DND-41 (cell line): ENCODE measurements around the gene RABGAP1L.

Experiments used
- ATAC-seq: fragments of 200-7000 bp; cut with Tn5 transposase; 3 replicates; pipeline ENCODE4 v1.9.1; 2021; ENCODE audit warnings: low read depth; ENCODE audit not compliant: insufficient read depth
- DNase-seq: peaks from one replicate; pipeline ENCODE4 v3.0.0-alpha.2; 2020
- H2AFZ ChIP-seq: 2 replicates; pipeline ENCODE4 v1.6.0; 2012; ENCODE audit warnings: low read depth, low read length
- H3K27ac ChIP-seq: 2 replicates; pipeline ENCODE4 v1.5.1; 2012; ENCODE audit warnings: low read length, inconsistent platforms
- H3K27me3 ChIP-seq: fragments of 200-600 bp; sonication (generic); 2 replicates; pipeline ENCODE4 v1.6.0; 2012; ENCODE audit warnings: low read length, mild to moderate bottlenecking, inconsistent platforms; ENCODE audit not compliant: insufficient read depth, poor library complexity
- H3K36me3 ChIP-seq: 2 replicates; pipeline ENCODE4 v1.5.1; 2012; ENCODE audit warnings: low read length, inconsistent platforms; ENCODE audit not compliant: insufficient read depth
- H3K4me1 ChIP-seq: 2 replicates; pipeline ENCODE4 v1.5.1; 2012; ENCODE audit warnings: mild to moderate bottlenecking, low read length; ENCODE audit not compliant: insufficient read depth
- H3K4me2 ChIP-seq: 2 replicates; pipeline ENCODE4 v1.6.0; 2012; ENCODE audit warnings: mild to moderate bottlenecking, moderate library complexity, low read length, inconsistent platforms; ENCODE audit not compliant: insufficient read depth
- H3K4me3 ChIP-seq, 2 experiments: fragments of 200-600 bp in 1 of 2; shearing (Covaris generic) in 1 of 2; 2 replicates each; pipeline ENCODE4 v1.5.1; 2012 to 2016; ENCODE audit warnings: inconsistent platforms in 2 of 2, low read length in 2 of 2, mild to moderate bottlenecking in 2 of 2, low read depth in 1 of 2, moderate library complexity in 1 of 2
- H3K79me2 ChIP-seq: 2 replicates; pipeline ENCODE4 v1.6.0; 2012; ENCODE audit warnings: low read length, inconsistent platforms; ENCODE audit not compliant: insufficient read depth
- H3K9ac ChIP-seq: 2 replicates; pipeline ENCODE4 v1.6.0; 2012; ENCODE audit warnings: low read depth, mild to moderate bottlenecking, inconsistent platforms, low read length, moderate library complexity
- H3K9me3 ChIP-seq: 2 replicates; pipeline ENCODE4 v1.5.1; 2012; ENCODE audit warnings: low read length, moderate library complexity, mild to moderate bottlenecking, inconsistent platforms; ENCODE audit not compliant: insufficient read depth, severe bottlenecking
- H4K20me1 ChIP-seq: 2 replicates; pipeline ENCODE4 v1.6.0; 2012; ENCODE audit warnings: low read length; ENCODE audit not compliant: insufficient read depth
- EZH2 ChIP-seq: IDR thresholded peaks from 3 replicates; pipeline ENCODE4 v1.6.1; 2012; ENCODE audit warnings: borderline replicate concordance, low read depth, mild to moderate bottlenecking, moderate library complexity, low read length, inconsistent platforms; ENCODE audit not compliant: severe bottlenecking
- TF ChIP-seq, protein P1 (sequence below): IDR thresholded peaks from 2 replicates; pipeline ENCODE4 v1.5.1; 2012; ENCODE audit warnings: borderline replicate concordance, low read length, moderate library complexity, mild to moderate bottlenecking; ENCODE audit not compliant: poor library complexity, severe bottlenecking; ENCODE audit errors: extremely low read depth

Gene RABGAP1L

DNA sequence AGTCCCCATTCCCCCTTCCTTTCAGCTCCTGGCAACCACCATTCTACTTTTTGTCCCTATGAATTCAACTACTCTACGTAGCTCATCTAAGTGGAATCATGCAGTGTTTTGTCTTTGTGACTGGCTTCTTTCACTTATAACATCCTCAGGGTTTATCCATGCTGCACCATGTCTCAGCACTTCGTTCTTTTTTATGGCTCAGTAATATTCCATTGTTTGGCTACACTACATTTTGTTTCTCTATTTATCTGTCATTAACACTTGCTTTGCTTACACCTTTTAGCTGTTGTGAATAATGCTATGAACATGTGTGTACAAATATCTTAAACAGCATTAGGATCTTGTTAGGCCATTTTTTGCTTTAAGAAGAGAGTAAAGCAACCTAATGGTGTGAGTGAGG, 865.5 kb downstream of the RABGAP1L start:
- H4K20me1 ChIP-seq = peaks cover 10% of the 10 kb centered on the region; the same call in 1 of the 2 replicates
- no peak overlapping the region for H3K4me2 ChIP-seq
- no peak overlapping the region for H3K4me3 ChIP-seq
- ATAC-seq (no peak), DNase-seq (no peak)
- H2AFZ ChIP-seq = peak overlapping the region; percentile 64
- H3K4me1 ChIP-seq = peaks cover 33% of the 10 kb centered on the region
- peaks cover 39% of the 10 kb centered on the region for H3K79me2 ChIP-seq
- H3K9ac ChIP-seq = no peak overlapping the region
- no peaks in the 10 kb centered on the region for H3K9me3 ChIP-seq
- no peaks in the 10 kb centered on the region; the same call in none of the 2 replicates for H3K36me3 ChIP-seq
- no peak overlapping the region for H3K27ac ChIP-seq
- no peak for TF ChIP-seq EZH2
- no peaks in the 10 kb centered on the region for H3K27me3 ChIP-seq

DNA sequence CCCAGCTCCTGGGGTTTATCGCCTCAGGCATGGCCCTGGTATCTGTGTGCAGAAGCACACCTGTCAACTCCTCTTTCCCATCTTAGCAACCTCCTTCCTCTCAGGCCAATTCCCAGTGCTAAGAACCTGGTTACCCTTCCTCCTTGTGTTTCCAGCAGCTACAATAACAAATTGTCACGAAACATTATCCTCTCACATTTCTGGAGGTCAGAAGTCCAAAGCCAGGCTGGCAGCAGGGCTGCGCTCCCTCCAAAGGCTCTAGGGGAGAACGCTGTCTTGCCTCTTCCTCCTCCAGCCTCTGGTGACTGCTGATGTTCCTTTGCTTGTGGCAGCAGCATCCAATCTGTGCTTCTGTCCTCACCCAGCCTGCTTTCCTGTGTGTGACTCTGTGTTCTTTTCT, 874.6 kb downstream of the RABGAP1L start:
- H3K4me3 ChIP-seq = no peak overlapping the region
- TF ChIP-seq, protein P1, sequence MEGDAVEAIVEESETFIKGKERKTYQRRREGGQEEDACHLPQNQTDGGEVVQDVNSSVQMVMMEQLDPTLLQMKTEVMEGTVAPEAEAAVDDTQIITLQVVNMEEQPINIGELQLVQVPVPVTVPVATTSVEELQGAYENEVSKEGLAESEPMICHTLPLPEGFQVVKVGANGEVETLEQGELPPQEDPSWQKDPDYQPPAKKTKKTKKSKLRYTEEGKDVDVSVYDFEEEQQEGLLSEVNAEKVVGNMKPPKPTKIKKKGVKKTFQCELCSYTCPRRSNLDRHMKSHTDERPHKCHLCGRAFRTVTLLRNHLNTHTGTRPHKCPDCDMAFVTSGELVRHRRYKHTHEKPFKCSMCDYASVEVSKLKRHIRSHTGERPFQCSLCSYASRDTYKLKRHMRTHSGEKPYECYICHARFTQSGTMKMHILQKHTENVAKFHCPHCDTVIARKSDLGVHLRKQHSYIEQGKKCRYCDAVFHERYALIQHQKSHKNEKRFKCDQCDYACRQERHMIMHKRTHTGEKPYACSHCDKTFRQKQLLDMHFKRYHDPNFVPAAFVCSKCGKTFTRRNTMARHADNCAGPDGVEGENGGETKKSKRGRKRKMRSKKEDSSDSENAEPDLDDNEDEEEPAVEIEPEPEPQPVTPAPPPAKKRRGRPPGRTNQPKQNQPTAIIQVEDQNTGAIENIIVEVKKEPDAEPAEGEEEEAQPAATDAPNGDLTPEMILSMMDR = no peak
- no peak for TF ChIP-seq EZH2
- H3K36me3 ChIP-seq = no peaks in the 10 kb centered on the region
- no peak overlapping the region for H3K9ac ChIP-seq
- ATAC-seq (no peak), DNase-seq (no peak)
- no peaks in the 10 kb centered on the region for H4K20me1 ChIP-seq
- H3K9me3 ChIP-seq = no peaks in the 10 kb centered on the region
- H3K27me3 ChIP-seq = no peaks in the 10 kb centered on the region
- no peaks in the 10 kb centered on the region for H3K79me2 ChIP-seq
- no peak overlapping the region for H3K4me2 ChIP-seq
- H3K27ac ChIP-seq = no peak overlapping the region
- no peak overlapping the region for H2AFZ ChIP-seq
- peaks cover 9% of the 10 kb centered on the region for H3K4me1 ChIP-seq

DNA sequence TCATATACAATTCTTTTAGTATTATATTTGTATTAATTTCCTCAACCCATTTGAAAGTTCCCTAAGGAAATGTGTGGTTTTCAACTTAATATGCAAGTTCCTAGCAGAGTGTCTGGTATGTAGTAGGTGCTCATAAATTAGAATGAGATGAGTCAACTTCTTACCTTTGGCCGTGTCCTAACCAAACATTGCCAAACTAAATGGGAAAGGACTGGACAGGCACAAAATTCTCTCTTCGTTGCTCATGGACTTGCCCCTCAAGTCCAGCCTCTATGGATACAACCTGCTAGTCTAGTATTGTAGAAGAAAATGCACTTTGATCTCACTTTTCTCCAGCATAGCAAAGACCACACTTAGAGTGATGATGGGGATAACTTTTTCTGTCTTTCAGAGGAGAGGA, 875.5 kb downstream of the RABGAP1L start:
- DNase-seq (no peak), ATAC-seq (no peak)
- Histone ChIP-seq H2AFZ (no peak overlapping the region), H3K79me2 (no peaks in the 10 kb centered on the region), H3K36me3 (no peaks in the 10 kb centered on the region), H3K9ac (no peak overlapping the region), H3K4me1 (peaks cover 3% of the 10 kb centered on the region), H4K20me1 (no peaks in the 10 kb centered on the region), H3K4me2 (no peak overlapping the region), H3K27ac (no peak overlapping the region), H3K4me3 (no peak overlapping the region), H3K9me3 (no peaks in the 10 kb centered on the region), H3K27me3 (no peaks in the 10 kb centered on the region)
- TF ChIP-seq EZH2 = no peak
- TF ChIP-seq, protein P1 = no peak

DNA sequence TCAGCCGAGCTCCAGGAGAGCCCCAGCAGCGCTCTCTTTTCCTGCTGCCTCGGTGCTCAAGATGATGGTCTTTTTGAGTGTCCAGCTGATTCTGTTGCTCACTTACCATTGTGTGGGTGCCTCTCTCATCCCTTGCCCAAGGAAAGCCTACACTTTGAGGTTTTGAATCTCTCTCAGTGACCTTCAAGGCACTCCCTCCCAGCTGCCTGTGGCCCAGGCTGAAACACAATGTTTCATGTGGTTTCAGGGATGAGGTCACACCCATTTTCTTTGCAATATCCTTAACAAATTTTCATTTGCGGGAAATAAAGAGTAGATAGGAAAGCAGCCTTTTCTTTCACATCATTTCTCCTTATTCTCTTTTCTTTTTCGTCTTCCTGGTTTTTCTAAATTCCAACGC, 876.5 kb downstream of the RABGAP1L start:
- H2AFZ ChIP-seq = no peak overlapping the region
- DNase-seq (no peak), ATAC-seq (no peak)
- no peaks in the 10 kb centered on the region for H3K36me3 ChIP-seq
- TF ChIP-seq, protein P1 = no peak
- no peak for TF ChIP-seq EZH2
- H3K9me3 ChIP-seq = no peaks in the 10 kb centered on the region
- no peak overlapping the region for H3K9ac ChIP-seq
- H3K27me3 ChIP-seq = no peaks in the 10 kb centered on the region
- H3K27ac ChIP-seq = no peak overlapping the region
- no peak overlapping the region for H3K4me3 ChIP-seq
- H3K79me2 ChIP-seq = no peaks in the 10 kb centered on the region
- H4K20me1 ChIP-seq = no peaks in the 10 kb centered on the region
- no peak overlapping the region for H3K4me2 ChIP-seq
- no peaks in the 10 kb centered on the region for H3K4me1 ChIP-seq
